Left cardiac atrium (tissue), 4 donors: ENCODE data around the gene BEND3. TPM values are rescaled to one million over a fixed set of nuclear protein-coding genes. Genes with fewer than 3 reads are reported as not detected.
"Not testable (repeated sequence)": the region's sequence is repeated elsewhere in the genome, so short reads cannot be mapped to it uniquely, and the experiment has no call there.

Source experiments
- ATAC-seq, 2 donors: fragments of 200-7000 bp; cut with Tn5 transposase; one replicate each; pipeline ENCODE4 v1.9.1; 2020; ENCODE audit warnings: mild to moderate bottlenecking in 2 of 2, moderate library complexity in 2 of 2
- DNase-seq: peaks from one replicate; pipeline ENCODE4 v3.0.0-alpha.2; 2020
- intact Hi-C, 2 donors: fragments of 100-400 bp; cut with DNase I; formaldehyde crosslinking; loops; one replicate each; pipeline versions ENCODE4 v1.14.1 to v1.15.1; 2022 to 2023
- total RNA-seq, 2 donors: library from RNA; stranded (reverse); fragmentation: NEBNext Ultra II Directional; extraction: Animal tissue kit (Norgen Biotek cat#: 25700); gene quantifications; one replicate each; pipeline ENCODE4 v1.2.1, GENCODE V29; 2021
- donor health status: DM: no; HTN: yes; CAD: no.
- donor health status: DM: no; HTN: yes; CAD: no; lungs with severe emphysema.
- donor health status: DM: yes; HTN: yes; CAD: no.
- donor health status: Dilated cardiomyopathy.

Gene BEND3
- total RNA-seq, 2 donors from 2014 or later: 1.1 to 2.0 TPM

- intact Hi-C loops: no loop called here
- DNase-seq (no peak), ATAC-seq (no peak)
Observed at GRCh38 chr6:107122748-107123147, 7.4 kb upstream of the BEND3 start.

- DNase-seq (no peak), ATAC-seq (no peak)
- intact Hi-C loops: no loop called here
Observed at GRCh38 chr6:107121964-107122495, 6.7 kb upstream of the BEND3 start.

GRCh38 chr6:107121266-107121665 lies 6.0 kb upstream of the BEND3 start:
- intact Hi-C loops: no loop called here
- ATAC-seq (no peak), DNase-seq (no peak)

- intact Hi-C loops: no loop called here
Observed at GRCh38 chr6:107120404-107120803, 5.1 kb upstream of the BEND3 start.

GRCh38 chr6:107118976-107119375 lies 3.7 kb upstream of the BEND3 start:
- ATAC-seq (no peak), DNase-seq (no peak)
- intact Hi-C loops: no loop called here

More at GRCh38 chr6:107120404-107120803, 5.1 kb upstream of the BEND3 start:
- no peak for ATAC-seq
- no peak for DNase-seq

GRCh38 chr6:107118540-107118939 lies 3.2 kb upstream of the BEND3 start:
- DNase-seq, ATAC-seq, intact Hi-C loops: not testable (repeated sequence)

GRCh38 chr6:107116931-107117330 lies 1.6 kb upstream of the BEND3 start:
- intact Hi-C loops: no loop called here
- DNase-seq (no peak), ATAC-seq (no peak)

GRCh38 chr6:107116328-107116892 lies 1.1 kb upstream of the BEND3 start:
- DNase-seq (peak; percentile 26), ATAC-seq (peak in 1 of 2 donors; percentile 24)

GRCh38 chr6:107115695-107116327 lies 496 bp upstream of the BEND3 start:
- intact Hi-C loops: no loop called here
- DNase-seq (peak; percentile 33), ATAC-seq (peak; percentile 24)

More at GRCh38 chr6:107116328-107116892, 1.1 kb upstream of the BEND3 start:
- intact Hi-C loops: no loop called here

- peak; percentile 90 for DNase-seq
- peak; percentile 96 for ATAC-seq
- intact Hi-C loops: loop anchor here (5.0 kb wide), 1 partner anchor 87 kb away; the partner anchor contains the start of gene MTRES1 (in 2 of the 2)
Observed at GRCh38 chr6:107114213-107114925, 946 bp downstream of the BEND3 start.

GRCh38 chr6:107110200-107110599 lies 5.1 kb downstream of the BEND3 start:
- intact Hi-C loops: loop anchor here (5.0 kb wide), 1 partner anchor 83 kb away; the partner anchor contains the start of gene MTRES1 (in 2 of the 2)
- ATAC-seq: no peak

GRCh38 chr6:107108201-107108890 lies 7.0 kb downstream of the BEND3 start:
- intact Hi-C loops: no loop called here
- DNase-seq: no peak
- no peak for ATAC-seq

More at GRCh38 chr6:107110200-107110599, 5.1 kb downstream of the BEND3 start:
- DNase-seq: no peak

- no peak for DNase-seq
- no peak for ATAC-seq
- intact Hi-C loops: no loop called here
Observed at GRCh38 chr6:107107791-107108190, 7.5 kb downstream of the BEND3 start.

GRCh38 chr6:107106165-107106564 lies 9.2 kb downstream of the BEND3 start:
- intact Hi-C loops: no loop called here
- DNase-seq (no peak), ATAC-seq (no peak)

- DNase-seq (no peak), ATAC-seq (no peak)
- intact Hi-C loops: no loop called here
Observed at GRCh38 chr6:107105511-107106116, 9.7 kb downstream of the BEND3 start.

- ATAC-seq (no peak), DNase-seq (no peak)
- intact Hi-C loops: no loop called here
Observed at GRCh38 chr6:107103082-107103481, 12.2 kb downstream of the BEND3 start.

- intact Hi-C loops: no loop called here
Observed at GRCh38 chr6:107102414-107102805, 12.9 kb downstream of the BEND3 start.

GRCh38 chr6:107101686-107102413 lies 13.5 kb downstream of the BEND3 start:
- DNase-seq: no peak
- intact Hi-C loops: no loop called here
- no peak for ATAC-seq

More at GRCh38 chr6:107102414-107102805, 12.9 kb downstream of the BEND3 start:
- DNase-seq (no peak), ATAC-seq (no peak)
